Ishikawa (cell line): ENCODE data around the gene SERPINE3.

Source experiments
- CEBPB ChIP-seq: IDR thresholded peaks from 2 replicates; pipeline ENCODE4 v1.6.1; 2012
- CREB1 ChIP-seq: IDR thresholded peaks from 2 replicates; pipeline ENCODE4 v1.6.1; 2012; ENCODE audit warnings: low read depth
- EGR1 ChIP-seq: IDR thresholded peaks from 2 replicates; pipeline ENCODE4 v1.6.1; 2012
- FOXM1 ChIP-seq: IDR thresholded peaks from 2 replicates; pipeline ENCODE4 v1.6.1; 2012; ENCODE audit warnings: low read depth, borderline replicate concordance
- TAF1 ChIP-seq: IDR thresholded peaks from 2 replicates; pipeline ENCODE4 v1.6.1; 2012; ENCODE audit warnings: low read depth, mild to moderate bottlenecking
- ZBTB7A ChIP-seq: IDR thresholded peaks from 2 replicates; pipeline ENCODE4 v1.6.1; 2012; ENCODE audit warnings: low read depth
- TF ChIP-seq, protein P1 (sequence below): IDR thresholded peaks from 2 replicates; pipeline ENCODE4 v1.6.1; 2012; ENCODE audit warnings: low read depth, mild to moderate bottlenecking

GRCh38 chr13:51394724-51395123 is 55.2 kb downstream of the SERPINE3 start:
- TF ChIP-seq, protein P1, sequence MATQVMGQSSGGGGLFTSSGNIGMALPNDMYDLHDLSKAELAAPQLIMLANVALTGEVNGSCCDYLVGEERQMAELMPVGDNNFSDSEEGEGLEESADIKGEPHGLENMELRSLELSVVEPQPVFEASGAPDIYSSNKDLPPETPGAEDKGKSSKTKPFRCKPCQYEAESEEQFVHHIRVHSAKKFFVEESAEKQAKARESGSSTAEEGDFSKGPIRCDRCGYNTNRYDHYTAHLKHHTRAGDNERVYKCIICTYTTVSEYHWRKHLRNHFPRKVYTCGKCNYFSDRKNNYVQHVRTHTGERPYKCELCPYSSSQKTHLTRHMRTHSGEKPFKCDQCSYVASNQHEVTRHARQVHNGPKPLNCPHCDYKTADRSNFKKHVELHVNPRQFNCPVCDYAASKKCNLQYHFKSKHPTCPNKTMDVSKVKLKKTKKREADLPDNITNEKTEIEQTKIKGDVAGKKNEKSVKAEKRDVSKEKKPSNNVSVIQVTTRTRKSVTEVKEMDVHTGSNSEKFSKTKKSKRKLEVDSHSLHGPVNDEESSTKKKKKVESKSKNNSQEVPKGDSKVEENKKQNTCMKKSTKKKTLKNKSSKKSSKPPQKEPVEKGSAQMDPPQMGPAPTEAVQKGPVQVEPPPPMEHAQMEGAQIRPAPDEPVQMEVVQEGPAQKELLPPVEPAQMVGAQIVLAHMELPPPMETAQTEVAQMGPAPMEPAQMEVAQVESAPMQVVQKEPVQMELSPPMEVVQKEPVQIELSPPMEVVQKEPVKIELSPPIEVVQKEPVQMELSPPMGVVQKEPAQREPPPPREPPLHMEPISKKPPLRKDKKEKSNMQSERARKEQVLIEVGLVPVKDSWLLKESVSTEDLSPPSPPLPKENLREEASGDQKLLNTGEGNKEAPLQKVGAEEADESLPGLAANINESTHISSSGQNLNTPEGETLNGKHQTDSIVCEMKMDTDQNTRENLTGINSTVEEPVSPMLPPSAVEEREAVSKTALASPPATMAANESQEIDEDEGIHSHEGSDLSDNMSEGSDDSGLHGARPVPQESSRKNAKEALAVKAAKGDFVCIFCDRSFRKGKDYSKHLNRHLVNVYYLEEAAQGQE = no peak
- no peak for TF ChIP-seq EGR1
- TF ChIP-seq CREB1 = no peak
- TF ChIP-seq ZBTB7A = no peak
- TF ChIP-seq FOXM1 = no peak
- no peak for TF ChIP-seq CEBPB
- TF ChIP-seq TAF1 = no peak
